Adrenal gland (tissue), 5 donors: ENCODE results near the gene TAB2.

ENCODE experiments used
- POLR2A ChIP-seq, 2 donors: fragments of 450-650 bp; IDR thresholded peaks; one replicate each; pipeline ENCODE4 v1.6.1; 2017; ENCODE audit warnings: antibody characterized with exemption in 2 of 2, mild to moderate bottlenecking in 2 of 2, moderate library complexity in 1 of 2
- TF ChIP-seq, protein P1 (sequence below), 6 experiments: fragments of 450-650 bp in 4 of 6; fragments of 200-600 bp in 2 of 6; sonication (generic) in 1 of 6; IDR thresholded peaks; 1 replicate in 5 of 6; 2 replicates in 1 of 6; pipeline versions ENCODE4 v1.5.1 to v1.8.0; 2016 to 2021; ENCODE audit warnings: antibody characterized with exemption in 6 of 6, mild to moderate bottlenecking in 2 of 6, moderate library complexity in 1 of 6
- donor health status: DM: no; HTN: no; CAD: no.

DNA sequence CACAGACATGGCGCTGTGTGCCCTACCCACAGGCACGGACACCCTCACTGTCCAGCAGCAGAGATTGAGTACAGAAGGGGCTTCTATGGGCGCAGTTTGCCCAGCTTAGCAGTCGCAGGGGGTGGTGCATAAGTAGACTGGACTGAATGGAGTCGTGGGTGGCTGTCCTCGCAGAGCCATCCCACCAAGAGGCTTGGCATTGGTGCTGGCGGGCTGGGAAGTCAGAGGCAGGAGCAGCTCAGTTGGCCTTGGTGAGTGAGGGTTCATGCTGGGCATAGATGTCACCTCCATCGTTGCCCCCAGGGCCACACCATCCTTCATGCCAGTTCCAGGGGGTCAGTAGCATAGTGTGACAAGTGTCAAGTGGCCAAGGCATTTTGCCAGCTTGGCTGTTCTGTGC lies 107.7 kb downstream of the TAB2 start:
- TF ChIP-seq, protein P1, sequence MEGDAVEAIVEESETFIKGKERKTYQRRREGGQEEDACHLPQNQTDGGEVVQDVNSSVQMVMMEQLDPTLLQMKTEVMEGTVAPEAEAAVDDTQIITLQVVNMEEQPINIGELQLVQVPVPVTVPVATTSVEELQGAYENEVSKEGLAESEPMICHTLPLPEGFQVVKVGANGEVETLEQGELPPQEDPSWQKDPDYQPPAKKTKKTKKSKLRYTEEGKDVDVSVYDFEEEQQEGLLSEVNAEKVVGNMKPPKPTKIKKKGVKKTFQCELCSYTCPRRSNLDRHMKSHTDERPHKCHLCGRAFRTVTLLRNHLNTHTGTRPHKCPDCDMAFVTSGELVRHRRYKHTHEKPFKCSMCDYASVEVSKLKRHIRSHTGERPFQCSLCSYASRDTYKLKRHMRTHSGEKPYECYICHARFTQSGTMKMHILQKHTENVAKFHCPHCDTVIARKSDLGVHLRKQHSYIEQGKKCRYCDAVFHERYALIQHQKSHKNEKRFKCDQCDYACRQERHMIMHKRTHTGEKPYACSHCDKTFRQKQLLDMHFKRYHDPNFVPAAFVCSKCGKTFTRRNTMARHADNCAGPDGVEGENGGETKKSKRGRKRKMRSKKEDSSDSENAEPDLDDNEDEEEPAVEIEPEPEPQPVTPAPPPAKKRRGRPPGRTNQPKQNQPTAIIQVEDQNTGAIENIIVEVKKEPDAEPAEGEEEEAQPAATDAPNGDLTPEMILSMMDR (IDR thresholded peaks at IDR 0.05) = no peak
- TF ChIP-seq POLR2A (IDR thresholded peaks at IDR 0.05) = no peak
